Measurements from ENCODE around the gene USO1. TPM values are rescaled to one million over a fixed set of nuclear protein-coding genes. Genes with fewer than 3 reads are reported as not detected.
"Not testable (repeated sequence)": the region's sequence is repeated elsewhere in the genome, so short reads cannot be mapped to it uniquely, and the experiment has no call there.

USO1 gene
- total RNA-seq, 1 donor from 2014 or later: 72.2 TPM

DNA sequence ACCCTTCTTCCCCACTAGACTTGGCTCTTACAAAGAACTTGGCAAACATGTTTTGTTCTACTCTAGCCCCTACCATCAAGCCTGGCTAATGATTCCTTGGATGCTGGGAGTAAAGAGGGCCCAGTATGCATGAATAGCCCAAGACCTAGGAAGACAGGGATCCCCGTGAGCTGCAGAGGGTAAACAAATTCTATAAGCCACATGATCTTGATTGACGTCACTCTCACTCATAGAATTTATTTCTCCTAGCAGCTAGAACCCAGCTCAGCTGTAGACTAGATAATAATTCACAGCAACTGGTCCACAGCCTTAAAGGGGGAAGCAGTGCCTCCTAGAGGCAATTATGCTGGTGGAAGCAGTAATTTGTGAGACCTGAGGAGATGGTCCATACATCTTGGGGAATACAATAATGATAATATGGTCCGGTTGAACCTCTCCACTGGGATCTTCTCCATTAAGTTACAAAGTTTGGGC lies 16.1 kb upstream of the USO1 start:
- DNase-seq (ENCODE audit: extremely low read depth, low read depth, low spot score): no peak

DNA sequence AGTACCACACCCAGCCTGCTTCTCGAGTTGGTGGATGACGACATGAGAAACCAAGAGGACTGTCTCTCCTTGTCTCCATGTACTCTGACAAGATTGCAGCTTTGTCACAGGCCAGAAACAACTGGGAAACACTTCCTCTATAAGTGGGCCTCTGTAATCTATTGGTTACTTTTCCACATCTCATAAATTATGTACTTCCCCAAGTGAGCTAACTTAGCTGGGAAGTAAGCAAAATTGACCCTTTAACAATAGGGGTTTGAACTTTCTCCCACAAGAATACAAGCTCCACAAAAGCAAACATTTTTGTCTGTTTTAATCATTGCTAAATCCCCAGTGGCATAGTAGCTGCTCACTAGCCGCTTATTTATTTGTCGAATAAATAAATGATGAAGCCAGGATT lies 14.1 kb upstream of the USO1 start:
- DNase-seq (ENCODE audit: extremely low read depth, low read depth, low spot score): no peak

- DNase-seq (ENCODE audit: extremely low read depth, low read depth, low spot score): no peak
Observed at GRCh38 chr4:75714011-75714410, 10.4 kb upstream of the USO1 start.

DNA sequence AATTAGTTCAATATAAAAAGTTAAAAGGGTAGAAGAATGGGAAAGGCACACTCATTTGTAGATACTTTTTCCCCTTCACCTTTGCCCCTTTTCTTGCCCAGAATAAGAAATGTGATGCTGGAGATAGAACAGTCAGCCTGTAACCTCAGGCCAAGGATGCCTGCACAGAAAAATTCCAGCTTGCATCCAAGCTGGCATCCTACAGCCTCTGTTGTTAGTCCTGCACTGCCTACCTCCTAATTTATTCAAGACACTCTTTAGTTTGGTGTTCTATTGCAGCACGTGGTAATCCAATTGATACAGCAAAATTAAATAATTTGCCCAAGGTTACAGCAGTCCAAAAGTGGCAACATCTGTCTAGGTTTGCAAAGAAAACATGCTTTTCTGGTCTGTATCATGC lies 9.7 kb upstream of the USO1 start:
- DNase-seq (ENCODE audit: extremely low read depth, low read depth, low spot score): no peak

- DNase-seq (ENCODE audit: extremely low read depth, low read depth, low spot score): no peak
Observed at GRCh38 chr4:75715105-75715799, 9.1 kb upstream of the USO1 start.

DNA sequence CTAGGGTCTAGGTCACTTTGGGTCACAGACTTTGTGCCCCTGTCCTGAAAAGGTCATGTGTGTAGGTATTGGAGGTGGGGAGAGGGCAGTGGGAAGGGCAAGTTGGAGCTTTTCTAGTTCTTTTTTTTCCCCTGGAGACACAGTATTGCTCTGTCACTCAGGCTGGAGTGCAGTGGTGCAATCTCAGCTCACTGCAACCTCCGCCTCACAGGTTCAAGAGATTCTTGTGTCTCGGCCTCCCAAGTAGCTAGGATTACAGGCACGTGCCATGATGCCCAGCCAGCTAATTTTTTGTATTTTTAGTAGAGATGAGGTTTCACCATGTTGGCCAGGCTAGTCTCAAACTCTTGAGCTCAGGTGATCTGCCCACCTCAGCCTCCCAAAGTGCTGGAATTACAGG lies 8.3 kb upstream of the USO1 start:
- not testable (repeated sequence) for DNase-seq (ENCODE audit: extremely low read depth, low read depth, low spot score)

- DNase-seq (ENCODE audit: extremely low read depth, low read depth, low spot score): no peak
Observed at GRCh38 chr4:75717408-75717807, 7.0 kb upstream of the USO1 start.

DNA sequence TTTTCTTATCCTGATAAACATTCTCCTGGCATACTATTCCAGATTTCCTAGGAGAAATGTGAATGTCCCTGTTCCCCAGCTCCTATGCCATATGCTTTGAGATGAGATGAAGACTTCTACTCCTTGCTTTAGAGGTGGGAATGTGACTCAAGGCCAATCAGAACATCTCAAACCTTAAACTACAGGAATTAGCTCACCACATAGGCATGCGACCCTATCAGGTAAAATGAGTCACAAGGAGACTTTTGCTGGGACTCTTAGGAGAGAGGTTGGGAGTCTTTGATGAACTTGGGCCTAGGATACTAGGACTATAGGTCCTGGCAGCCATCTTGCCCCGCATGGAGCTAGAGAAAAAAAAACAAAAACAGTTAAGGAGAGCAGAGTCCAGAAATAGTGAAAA lies 5.8 kb upstream of the USO1 start:
- no peak for DNase-seq (ENCODE audit: extremely low read depth, low read depth, low spot score)

DNA sequence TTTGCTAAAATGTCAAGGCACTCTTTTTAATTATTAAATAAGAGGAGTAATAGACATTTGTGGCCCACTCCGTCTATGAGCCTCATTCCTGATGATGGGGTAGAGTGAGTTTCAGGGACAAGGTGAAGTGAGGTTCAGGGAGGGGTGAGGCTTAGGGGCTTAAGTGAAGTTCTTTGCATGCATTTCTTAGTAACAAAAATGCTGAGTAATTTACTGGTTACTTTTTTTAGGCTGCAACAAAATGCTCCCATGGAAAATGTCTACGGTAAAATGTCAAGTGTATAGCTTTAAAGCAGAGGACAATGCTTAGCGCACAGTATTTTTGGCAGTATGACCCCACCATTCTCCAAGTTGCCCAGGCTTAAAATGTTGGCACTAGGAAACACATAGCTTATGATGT lies 2.0 kb upstream of the USO1 start:
- DNase-seq (ENCODE audit: extremely low read depth, low read depth, low spot score): no peak

- no peak for DNase-seq (ENCODE audit: extremely low read depth, low read depth, low spot score)
Observed at GRCh38 chr4:75723163-75724065, 963 bp upstream of the USO1 start.

- DNase-seq (ENCODE audit: extremely low read depth, low read depth, low spot score): no peak
Observed at GRCh38 chr4:75724867-75725724, 719 bp downstream of the USO1 start.

DNA sequence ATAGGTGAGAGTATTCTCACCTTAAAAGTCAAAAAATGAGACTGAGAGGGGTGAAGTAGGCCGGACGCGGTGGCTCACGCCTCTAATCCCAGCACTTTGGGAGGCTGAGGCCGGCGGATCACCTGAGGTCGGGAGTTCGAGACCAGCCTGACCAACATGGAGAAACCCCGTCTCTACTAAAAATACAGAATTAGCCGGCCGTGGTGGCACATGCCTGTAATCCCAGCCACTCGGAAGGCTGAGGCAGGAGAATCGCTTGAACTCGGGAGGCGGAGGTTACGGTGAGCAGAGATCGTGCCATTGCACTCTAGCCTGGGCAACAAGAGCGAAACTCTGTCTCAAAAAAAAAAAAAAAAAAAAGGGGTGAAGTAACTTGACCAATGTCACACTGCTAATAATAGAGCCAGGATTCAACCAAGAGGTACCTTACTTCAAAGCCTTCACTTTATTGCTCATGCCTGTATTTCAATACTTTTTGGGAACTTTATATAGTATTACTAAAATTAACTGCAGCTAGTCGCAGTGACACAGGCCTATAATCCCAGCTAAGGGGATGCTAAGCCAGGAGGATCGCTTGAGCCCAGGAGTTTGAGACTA lies 1.7 kb downstream of the USO1 start:
- DNase-seq (ENCODE audit: extremely low read depth, low read depth, low spot score): not testable (repeated sequence)

GRCh38 chr4:75726577-75726976 lies 2.2 kb downstream of the USO1 start:
- no peak for DNase-seq (ENCODE audit: extremely low read depth, low read depth, low spot score)

DNA sequence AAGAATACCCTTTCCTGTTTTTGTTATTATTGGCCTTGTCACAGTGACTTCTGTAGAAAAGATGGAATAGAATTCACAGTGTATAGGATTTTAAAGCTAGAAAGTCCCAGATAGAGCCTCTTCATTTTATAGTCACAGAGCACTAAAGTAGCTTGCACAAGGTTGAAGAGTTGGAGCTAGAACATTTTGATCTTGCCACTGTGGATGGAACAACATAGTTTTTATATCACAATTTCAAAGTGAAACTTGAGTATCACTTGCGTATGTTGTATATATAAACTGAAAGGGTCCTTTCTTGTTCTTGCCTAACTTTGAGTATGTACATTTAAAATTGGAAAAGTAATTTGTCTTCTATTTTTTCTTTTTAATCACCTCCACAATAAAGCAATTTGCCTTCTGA lies 2.7 kb downstream of the USO1 start:
- no peak for DNase-seq (ENCODE audit: extremely low read depth, low read depth, low spot score)

DNA sequence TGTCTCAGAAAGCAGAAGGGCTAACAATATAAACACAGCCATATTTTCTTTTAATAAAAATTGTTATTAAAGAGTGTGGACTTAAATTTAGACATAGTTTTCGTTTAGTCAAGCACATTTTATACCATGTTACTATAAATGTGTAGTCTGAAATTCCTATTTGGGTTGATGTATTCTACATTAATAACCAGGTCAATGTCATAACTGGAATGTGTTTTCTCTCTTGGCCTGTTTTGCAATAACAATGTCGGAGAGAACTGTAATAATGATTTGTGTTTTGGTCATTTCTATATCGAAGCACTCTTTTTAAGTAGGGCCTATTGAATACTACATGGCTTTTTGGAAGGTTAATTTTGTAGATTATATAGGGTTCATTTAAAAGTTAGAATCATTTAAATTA lies 5.5 kb downstream of the USO1 start:
- no peak for DNase-seq (ENCODE audit: extremely low read depth, low read depth, low spot score)

DNA sequence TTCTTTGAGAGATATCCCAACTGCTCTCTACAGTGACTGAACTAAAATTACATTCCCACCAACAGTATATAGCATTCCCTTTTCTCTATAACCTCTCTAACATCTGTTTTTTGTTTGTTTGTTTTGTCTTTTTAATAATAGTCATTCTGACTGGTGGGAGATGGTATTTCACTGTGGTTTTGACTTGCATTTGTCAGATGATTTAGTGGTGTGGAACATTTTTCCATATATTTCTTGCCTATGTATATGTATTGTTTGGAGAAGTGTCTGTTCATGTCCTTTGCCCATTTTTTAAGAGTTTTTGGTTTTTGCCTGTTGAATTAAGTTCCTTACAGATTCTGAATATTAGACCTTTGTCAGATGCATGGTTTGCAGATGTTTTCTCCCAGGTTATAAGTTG lies 9.0 kb downstream of the USO1 start:
- DNase-seq (ENCODE audit: extremely low read depth, low read depth, low spot score): no peak

DNA sequence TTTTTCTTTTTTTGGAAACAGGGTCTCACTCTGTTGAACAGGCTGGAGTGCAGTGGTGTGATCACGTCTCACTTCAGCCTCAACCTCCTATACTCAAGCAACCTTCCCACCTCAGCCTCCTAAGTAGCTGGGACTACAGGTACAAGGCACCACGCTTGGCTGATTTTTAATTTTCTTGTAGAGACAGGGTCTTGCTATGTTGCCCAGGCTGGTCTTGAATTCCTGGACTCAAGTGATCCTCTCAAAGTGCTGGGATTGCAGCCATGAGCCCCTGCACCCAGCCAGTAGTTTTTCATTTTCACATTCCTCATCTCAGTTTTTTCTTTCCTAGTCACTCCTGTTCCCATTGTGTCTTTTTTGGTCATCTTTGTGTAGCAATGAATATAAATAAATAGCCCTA lies 11.1 kb downstream of the USO1 start:
- DNase-seq (ENCODE audit: extremely low read depth, low read depth, low spot score): no peak

DNA sequence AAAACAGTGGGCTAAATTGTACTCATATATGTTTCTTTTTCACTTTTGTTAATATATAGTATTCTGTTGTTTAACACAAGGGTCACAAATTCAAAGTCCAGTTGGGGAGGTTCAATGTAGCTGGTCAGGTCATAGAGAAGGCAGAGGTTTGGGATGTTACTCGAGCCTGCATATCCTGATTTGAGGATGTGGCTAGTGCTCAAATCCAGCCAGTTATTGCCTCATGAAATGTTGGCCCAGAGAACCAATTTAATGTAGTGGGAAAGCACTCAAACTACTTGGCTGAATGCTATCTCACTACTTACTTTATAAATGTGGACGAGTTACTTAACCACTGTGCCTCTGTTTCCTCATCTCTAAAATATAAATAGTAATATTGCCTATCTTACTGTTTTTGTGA lies 12.5 kb downstream of the USO1 start:
- no peak for DNase-seq (ENCODE audit: extremely low read depth, low read depth, low spot score)

DNA sequence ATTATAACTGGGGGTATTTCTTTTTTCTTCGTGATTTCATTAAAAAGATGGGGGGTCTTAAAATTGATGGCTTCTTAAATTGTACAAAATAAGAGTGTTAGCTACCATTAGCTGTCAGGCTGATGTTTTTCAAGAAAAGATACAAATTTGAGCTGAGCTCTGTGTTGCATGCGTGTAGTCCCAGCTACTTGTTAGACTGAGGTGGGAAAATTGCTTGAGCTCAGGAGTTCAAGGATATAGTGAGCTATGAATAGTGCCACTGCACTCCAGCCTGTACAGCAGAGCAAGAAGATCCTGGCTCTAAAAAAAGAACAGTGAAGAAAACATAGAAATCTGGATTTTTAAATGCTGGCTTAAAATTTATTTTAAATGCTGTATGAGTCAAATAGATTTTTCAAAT lies 13.0 kb downstream of the USO1 start:
- DNase-seq (ENCODE audit: extremely low read depth, low read depth, low spot score): no peak

GRCh38 chr4:75741027-75741426 lies 16.6 kb downstream of the USO1 start:
- no peak for DNase-seq (ENCODE audit: extremely low read depth, low read depth, low spot score)

DNA sequence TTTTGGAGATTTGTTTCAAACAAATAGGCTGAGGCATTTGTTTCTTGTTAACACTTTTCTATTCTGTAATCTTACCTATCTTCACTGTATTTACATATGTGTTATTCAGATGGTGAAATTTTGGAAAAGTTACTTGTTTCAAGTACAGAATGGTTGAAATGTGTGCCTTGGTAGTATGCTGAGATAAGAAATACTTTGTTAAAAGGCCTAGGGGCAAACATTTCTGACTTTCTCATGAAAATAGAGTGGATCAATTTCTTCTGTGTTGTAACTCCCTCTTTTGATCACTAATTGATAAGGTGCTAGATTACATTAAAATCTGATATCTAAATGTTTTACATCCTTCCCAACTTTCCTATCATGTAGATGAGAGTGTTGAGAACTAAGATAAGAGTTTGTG lies 18.1 kb downstream of the USO1 start:
- DNase-seq (ENCODE audit: extremely low read depth, low read depth, low spot score): no peak
